Measurements from ENCODE around the gene KCNA2. TPM values are rescaled to one million over a fixed set of nuclear protein-coding genes. Genes with fewer than 3 reads are reported as not detected.

Gene KCNA2
- total RNA-seq, 4 donors from 2014 or later: 2.9 to 6.8 (median 3.5) TPM

DNA sequence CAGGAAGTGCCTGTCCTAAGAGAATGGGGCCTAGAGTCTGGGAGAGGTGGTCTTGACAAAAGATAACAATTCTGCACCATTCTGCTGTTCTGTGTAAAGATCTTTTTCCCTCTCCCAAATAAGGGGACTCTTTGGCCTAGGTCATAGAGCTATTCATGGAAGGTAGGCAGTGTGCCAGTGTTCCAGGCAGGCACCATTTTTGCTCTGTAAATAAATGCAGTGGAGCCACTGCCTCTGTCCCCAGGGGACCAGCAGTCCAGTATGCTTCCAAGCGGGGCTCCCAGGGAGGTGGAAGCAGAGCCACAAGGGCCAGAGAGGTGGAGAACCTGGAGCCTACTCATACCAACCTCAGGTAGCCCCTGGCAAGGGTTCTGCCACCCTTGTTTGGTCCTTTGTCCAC lies 25.9 kb downstream of the KCNA2 start:
- H3K27me3 ChIP-seq: no peaks in the 10 kb centered on the region
- H3K4me3 ChIP-seq (replicated peaks in 1 of 3): no peak overlapping the region
- no peaks in the 10 kb centered on the region for H3K4me1 ChIP-seq
- H3K9me3 ChIP-seq: no peaks in the 10 kb centered on the region
- no peak for DNase-seq
- 70 to 86% methylated on average over 1 of the region's 1 CpG for WGBS, 2 donors
- intact Hi-C loops (cut with DNase I): no loop called here
- H3K36me3 ChIP-seq: no peaks in the 10 kb centered on the region
- no peak for TF ChIP-seq POLR2A (IDR thresholded peaks at IDR 0.05)
- TF ChIP-seq, protein P1, sequence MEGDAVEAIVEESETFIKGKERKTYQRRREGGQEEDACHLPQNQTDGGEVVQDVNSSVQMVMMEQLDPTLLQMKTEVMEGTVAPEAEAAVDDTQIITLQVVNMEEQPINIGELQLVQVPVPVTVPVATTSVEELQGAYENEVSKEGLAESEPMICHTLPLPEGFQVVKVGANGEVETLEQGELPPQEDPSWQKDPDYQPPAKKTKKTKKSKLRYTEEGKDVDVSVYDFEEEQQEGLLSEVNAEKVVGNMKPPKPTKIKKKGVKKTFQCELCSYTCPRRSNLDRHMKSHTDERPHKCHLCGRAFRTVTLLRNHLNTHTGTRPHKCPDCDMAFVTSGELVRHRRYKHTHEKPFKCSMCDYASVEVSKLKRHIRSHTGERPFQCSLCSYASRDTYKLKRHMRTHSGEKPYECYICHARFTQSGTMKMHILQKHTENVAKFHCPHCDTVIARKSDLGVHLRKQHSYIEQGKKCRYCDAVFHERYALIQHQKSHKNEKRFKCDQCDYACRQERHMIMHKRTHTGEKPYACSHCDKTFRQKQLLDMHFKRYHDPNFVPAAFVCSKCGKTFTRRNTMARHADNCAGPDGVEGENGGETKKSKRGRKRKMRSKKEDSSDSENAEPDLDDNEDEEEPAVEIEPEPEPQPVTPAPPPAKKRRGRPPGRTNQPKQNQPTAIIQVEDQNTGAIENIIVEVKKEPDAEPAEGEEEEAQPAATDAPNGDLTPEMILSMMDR (IDR thresholded peaks at IDR 0.05): no peak
- H3K27ac ChIP-seq: no peak overlapping the region

DNA sequence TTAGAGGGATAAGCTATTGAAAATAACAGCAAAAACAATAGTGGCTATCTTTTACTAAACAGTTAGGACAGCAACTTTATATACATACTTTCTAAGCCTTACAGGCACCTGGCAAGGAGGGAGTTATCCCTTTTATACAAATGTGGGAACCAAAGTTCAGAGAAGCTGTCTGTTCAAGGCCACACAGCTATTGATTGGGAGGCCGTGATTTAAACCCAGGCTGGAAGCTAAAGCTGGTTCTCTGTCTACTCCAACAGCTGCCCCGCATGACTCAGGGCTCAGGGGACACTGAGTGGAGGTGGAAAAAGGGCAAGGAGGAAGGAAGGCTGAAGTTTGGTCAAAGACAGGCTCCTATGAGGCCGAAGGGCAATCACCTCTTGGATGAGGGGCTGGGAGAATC lies 26.7 kb downstream of the KCNA2 start:
- Histone ChIP-seq H3K27me3 (no peaks in the 10 kb centered on the region), H3K27ac (no peak overlapping the region), H3K9me3 (no peaks in the 10 kb centered on the region), H3K4me3 (replicated peaks in 1 of 3) (no peak overlapping the region), H3K4me1 (no peaks in the 10 kb centered on the region), H3K36me3 (no peaks in the 10 kb centered on the region)
- 79 to 91% methylated on average over 3 of the region's 3 CpGs for WGBS, 2 donors
- intact Hi-C loops (cut with DNase I): no loop called here
- DNase-seq: no peak
- TF ChIP-seq, protein P1 (IDR thresholded peaks at IDR 0.05): no peak
- no peak for TF ChIP-seq POLR2A (IDR thresholded peaks at IDR 0.05)

DNA sequence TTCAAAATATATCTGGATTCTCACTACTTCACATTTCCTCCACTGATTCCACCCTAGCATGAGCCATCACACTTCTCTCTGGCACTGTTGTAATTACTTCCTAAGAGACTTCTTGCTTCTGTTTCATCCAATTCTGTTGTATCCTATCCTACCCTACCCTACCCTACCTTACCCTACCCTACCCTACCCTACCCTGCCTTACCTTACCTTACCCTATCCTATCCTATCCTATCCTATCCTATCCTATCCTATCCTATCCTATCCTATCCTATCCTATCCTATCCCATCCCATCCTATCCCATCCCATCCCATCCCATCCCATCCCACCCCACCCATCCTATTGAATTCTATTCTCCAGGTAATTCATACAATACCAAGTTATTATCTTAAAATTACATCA lies 29.7 kb downstream of the KCNA2 start:
- intact Hi-C loops (cut with DNase I): no loop called here
- no peaks in the 10 kb centered on the region for H3K36me3 ChIP-seq
- no peaks in the 10 kb centered on the region for H3K27me3 ChIP-seq
- TF ChIP-seq, protein P1 (IDR thresholded peaks at IDR 0.05): no peak
- no peak for TF ChIP-seq POLR2A (IDR thresholded peaks at IDR 0.05)
- H3K9me3 ChIP-seq: no peaks in the 10 kb centered on the region
- no peak for DNase-seq
- H3K27ac ChIP-seq: no peak overlapping the region
- no peaks in the 10 kb centered on the region for H3K4me1 ChIP-seq
- no peak overlapping the region for H3K4me3 ChIP-seq (replicated peaks in 1 of 3)

DNA sequence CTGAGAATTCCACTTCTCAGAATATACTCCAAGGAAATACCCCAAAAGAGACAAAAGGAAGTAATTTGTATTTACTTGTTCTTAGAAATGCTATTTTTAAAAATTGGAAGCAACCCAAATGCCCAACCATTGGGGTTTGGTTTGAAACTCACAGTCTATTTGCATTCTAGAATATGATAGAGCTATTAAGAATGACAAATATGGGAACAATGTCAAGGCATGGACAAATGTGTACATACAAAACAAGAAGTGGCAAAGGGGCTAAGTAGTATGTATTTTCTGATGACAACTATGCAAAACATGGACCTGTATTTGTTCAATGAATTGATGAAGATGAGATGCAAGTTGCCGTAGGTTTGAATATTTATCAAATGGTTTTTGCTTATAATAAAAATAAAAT lies 32.8 kb downstream of the KCNA2 start:
- 94 to 98% methylated on average over 1 of the region's 1 CpG for WGBS, 2 donors
- Histone ChIP-seq H3K4me1 (no peaks in the 10 kb centered on the region), H3K9me3 (no peaks in the 10 kb centered on the region), H3K27ac (no peak overlapping the region), H3K4me3 (replicated peaks in 1 of 3) (no peak overlapping the region), H3K36me3 (no peaks in the 10 kb centered on the region), H3K27me3 (no peaks in the 10 kb centered on the region)
- TF ChIP-seq POLR2A (IDR thresholded peaks at IDR 0.05): no peak
- TF ChIP-seq, protein P1 (IDR thresholded peaks at IDR 0.05): no peak
- intact Hi-C loops (cut with DNase I): no loop called here
- no peak for DNase-seq

DNA sequence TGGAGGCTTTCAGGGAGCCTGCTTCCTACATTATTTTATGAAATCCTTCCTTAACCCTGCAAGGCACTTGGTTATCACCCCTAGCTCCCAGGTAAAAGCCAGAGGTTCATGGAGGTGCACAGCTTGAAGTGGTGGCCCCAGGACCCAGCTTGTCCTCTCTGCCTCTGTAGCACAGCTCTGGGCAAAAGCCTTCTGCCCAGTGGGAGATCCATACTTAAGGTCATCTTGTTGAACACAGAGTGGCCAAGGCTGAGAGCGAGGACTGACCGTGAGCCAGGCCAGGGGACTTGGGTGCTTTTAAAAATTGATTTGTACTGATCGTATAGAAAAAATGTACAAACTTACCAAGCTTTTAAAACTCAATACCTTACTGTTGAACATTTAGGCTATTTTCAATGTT lies 33.4 kb downstream of the KCNA2 start:
- intact Hi-C loops (cut with DNase I): no loop called here
- no peaks in the 10 kb centered on the region for H3K27me3 ChIP-seq
- H3K4me3 ChIP-seq (replicated peaks in 1 of 3): no peak overlapping the region
- TF ChIP-seq POLR2A (IDR thresholded peaks at IDR 0.05): no peak
- TF ChIP-seq, protein P1 (IDR thresholded peaks at IDR 0.05): no peak
- WGBS, 2 donors: 89 to 94% methylated on average over 3 of the region's 3 CpGs
- no peak for DNase-seq
- no peak overlapping the region for H3K27ac ChIP-seq
- H3K36me3 ChIP-seq: no peaks in the 10 kb centered on the region
- no peaks in the 10 kb centered on the region for H3K9me3 ChIP-seq
- no peaks in the 10 kb centered on the region for H3K4me1 ChIP-seq
